Upper lobe of left lung (tissue), 6 donors: ENCODE data around the gene FRMD5. TPM values are rescaled to one million over a fixed set of nuclear protein-coding genes. Genes with fewer than 3 reads are reported as not detected.
"Not testable (repeated sequence)": the region's sequence is repeated elsewhere in the genome, so short reads cannot be mapped to it uniquely, and the experiment has no call there.

Source experiments
- ATAC-seq, 2 donors: fragments of 200-7000 bp; cut with Tn5 transposase; one replicate each; pipeline ENCODE4 v1.9.1; 2022; ENCODE audit warnings: mild to moderate bottlenecking in 2 of 2, moderate library complexity in 2 of 2; ENCODE audit not compliant: low FRiP score in 2 of 2
- DNase-seq, 2 donors: peaks; one replicate each; pipeline ENCODE4 v3.0.0-alpha.2; 2019 to 2020
- H3K27ac ChIP-seq, 4 donors: fragments of 200-600 bp; sonication (generic); one replicate each; pipeline ENCODE4 v1.5.1; 2016 to 2019
- H3K27me3 ChIP-seq, 4 donors: fragments of 200-600 bp; sonication (generic); one replicate each; pipeline ENCODE4 v1.5.1; 2017 to 2019
- H3K36me3 ChIP-seq, 4 donors: fragments of 200-600 bp; sonication (generic); one replicate each; pipeline ENCODE4 v1.5.1; 2016 to 2019
- H3K4me1 ChIP-seq, 4 donors: fragments of 200-600 bp; sonication (generic); one replicate each; pipeline ENCODE4 v1.5.1; 2018 to 2019
- H3K4me3 ChIP-seq, 4 donors: fragments of 200-600 bp; sonication (generic); one replicate each; pipeline ENCODE4 v1.5.1; 2017 to 2019; ENCODE audit warnings: mild to moderate bottlenecking in 2 of 4, moderate library complexity in 1 of 4
- H3K9me3 ChIP-seq, 4 donors: fragments of 200-600 bp; sonication (generic); one replicate each; pipeline ENCODE4 v1.5.1; 2018 to 2019
- CTCF ChIP-seq, 6 experiments: fragments of 450-650 bp in 4 of 6; fragments of 200-600 bp in 2 of 6; sonication (generic) in 2 of 6; IDR thresholded peaks; one replicate each; pipeline ENCODE4 v1.5.1; 2016 to 2019; ENCODE audit warnings: antibody characterized with exemption in 6 of 6
- EP300 ChIP-seq, 4 donors: sonication (generic); formaldehyde crosslinking; IDR thresholded peaks; one replicate each; pipeline ENCODE4 v1.5.1; 2017; ENCODE audit warnings: antibody characterized with exemption in 4 of 4, control low read depth in 2 of 4
- POLR2A ChIP-seq, 4 donors: fragments of 450-650 bp; IDR thresholded peaks; one replicate each; pipeline ENCODE4 v1.5.1; 2016 to 2017; ENCODE audit warnings: antibody characterized with exemption in 4 of 4, mild to moderate bottlenecking in 2 of 4
- POLR2AphosphoS5 ChIP-seq, 2 donors: sonication (generic); formaldehyde crosslinking; IDR thresholded peaks; one replicate each; pipeline ENCODE4 v1.5.1; 2017; ENCODE audit warnings: antibody characterized with exemption in 2 of 2
- WGBS, 2 donors: methylation state at CpG; one replicate each; pipeline ENCODE4 v1.1.5; 2017 to 2018; 5-methylcytosine and 5-hydroxymethylcytosine counted together
- total RNA-seq, 6 donors: library from RNA; depleted of rRNA in 4 of 6; stranded (reverse); fragments of >200 nt in 4 of 6; gene quantifications; one replicate each; pipeline versions ENCODE4 v1.1.0 to v1.2.1, GENCODE V29; 2016 to 2021
- donor health status: DM: no; HTN: no; CAD: no; lungs with moderate emphysema.
- donor health status: DM: no; HTN: yes; CAD: no; lungs with severe emphysema.

The FRMD5 gene
- total RNA-seq, 6 donors from 2014 or later: 0.15 to 1.3 (median 0.99) TPM; not detected in 2

- no peak for ATAC-seq
- Histone ChIP-seq H3K4me1 (peaks cover 16 to 36% (median 23%) of the 10 kb centered on the region in 4 donors), H3K27me3 (no peaks in the 10 kb centered on the region), H3K9me3 (no peaks in the 10 kb centered on the region), H3K4me3 (peak overlapping the region in 1 of 4 donors; percentile 57), H3K27ac (peak overlapping the region in 2 of 4 donors; percentile 76 to 81), H3K36me3 (no peaks in the 10 kb centered on the region)
- no peak for TF ChIP-seq POLR2A (IDR thresholded peaks at IDR 0.05)
- no peak for TF ChIP-seq EP300 (IDR thresholded peaks at IDR 0.05)
- no peak for TF ChIP-seq POLR2AphosphoS5 (IDR thresholded peaks at IDR 0.05)
- no peak for TF ChIP-seq CTCF (IDR thresholded peaks at IDR 0.05)
- WGBS, 2 donors: 63 to 70% methylated on average over 6 of the region's 6 CpGs
- no peak for DNase-seq
These were observed 366.9 kb downstream of the FRMD5 start for GRCh38 chr15:43828061-43828657.

GRCh38 chr15:43826508-43827341, 368.3 kb downstream of the FRMD5 start, which contains the start of gene WDR76:
TSS of gene WDR76 (plus strand) at chr15:43827002. CDS start at chr15:43827033, 31 bp downstream.
- H3K4me3 ChIP-seq: peak within 1 kb of the TSS; percentile 51 to 69 (median 58)
- peaks cover 27 to 51% (median 36%) of the 10 kb centered on the region in 4 donors for H3K4me1 ChIP-seq
- H3K27ac ChIP-seq: peak within 1 kb of the TSS; percentile 23 to 81 (median 75)
- no peaks in the 10 kb centered on the region for H3K36me3 ChIP-seq
- no peaks in the 10 kb centered on the region for H3K27me3 ChIP-seq
- TF ChIP-seq POLR2A (IDR thresholded peaks at IDR 0.05): peak in 1 of 4 donors; percentile 47
- no peak for TF ChIP-seq CTCF (IDR thresholded peaks at IDR 0.05)
- TF ChIP-seq POLR2AphosphoS5 (IDR thresholded peaks at IDR 0.05): peak in 1 of 2 donors; percentile 58
- 9 to 10% methylated on average over 24 to 27 of the region's 48 CpGs for WGBS, 2 donors
- peak; percentile 90 to 95 for ATAC-seq
- DNase-seq: peak; percentile 92 to 96
- H3K9me3 ChIP-seq: no peaks in the 10 kb centered on the region

GRCh38 chr15:43826029-43826507, 369.0 kb downstream of the FRMD5 start:
- no peak for ATAC-seq
- H3K27ac ChIP-seq: peak overlapping the region in 3 of 4 donors; percentile 23 to 81 (median 76)
- 96 to 97% methylated on average over 11 of the region's 11 CpGs for WGBS, 2 donors
- no peak for DNase-seq
- H3K4me1 ChIP-seq: peaks cover 27 to 57% (median 39%) of the 10 kb centered on the region in 4 donors
- H3K9me3 ChIP-seq: no peaks in the 10 kb centered on the region
- TF ChIP-seq EP300 (IDR thresholded peaks at IDR 0.05) (no peak), POLR2AphosphoS5 (IDR thresholded peaks at IDR 0.05) (no peak), CTCF (IDR thresholded peaks at IDR 0.05) (no peak), POLR2A (IDR thresholded peaks at IDR 0.05) (no peak)
- peaks cover 0 to 4% (median under 1%) of the 10 kb centered on the region in 4 donors for H3K36me3 ChIP-seq
- H3K4me3 ChIP-seq: peak overlapping the region in 3 of 4 donors; percentile 51 to 59 (median 57)
- no peaks in the 10 kb centered on the region for H3K27me3 ChIP-seq

GRCh38 chr15:43825305-43825704, 369.8 kb downstream of the FRMD5 start:
- peaks cover 27 to 63% (median 39%) of the 10 kb centered on the region in 4 donors for H3K4me1 ChIP-seq
- not testable (repeated sequence) for H3K9me3 ChIP-seq, H3K27me3 ChIP-seq, H3K4me3 ChIP-seq, DNase-seq, ATAC-seq, H3K27ac ChIP-seq, H3K36me3 ChIP-seq
- 93 to 94% methylated on average over 11 of the region's 11 CpGs for WGBS, 2 donors
